GM13976 (cell line): Measurements from ENCODE around the gene EPHA10.
A peak's percentile ranks its signal among the peaks of the same experiment; 100 is the strongest.

Experiments used
- DNase-seq: peaks from one replicate; pipeline ENCODE4 v3.0.0; 2012; ENCODE audit warnings: low spot score
- CTCF ChIP-seq: IDR thresholded peaks from 2 replicates; pipeline ENCODE4 v1.5.1; 2012; ENCODE audit warnings: borderline replicate concordance, mild to moderate bottlenecking; ENCODE audit not compliant: insufficient read depth; ENCODE audit errors: extremely low read depth, missing control alignments, control extremely low read depth
- in situ Hi-C: fragments of 300-500 bp; cut with MboI; formaldehyde crosslinking; loops from one replicate; pipeline ENCODE4 v1.12.0; 2022; ENCODE audit warnings: low sequenced_read_pairs, mixed read lengths, inconsistent platforms; ENCODE audit not compliant: unreplicated experiment

The EPHA10 gene

GRCh38 chr1:37677808-37678207 lies 87.1 kb downstream of the EPHA10 start:
- in situ Hi-C loops: loop anchor here (10.0 kb wide), 1 partner anchor 73 kb away; no protein-coding TSS in a partner anchor
- TF ChIP-seq CTCF: no peak
- no peak for DNase-seq

GRCh38 chr1:37677143-37677439 lies 87.8 kb downstream of the EPHA10 start:
- no peak for DNase-seq
- TF ChIP-seq CTCF: no peak
- in situ Hi-C loops: loop anchor here (10.0 kb wide), 1 partner anchor 72 kb away; no protein-coding TSS in a partner anchor

GRCh38 chr1:37676281-37677142 lies 88.4 kb downstream of the EPHA10 start:
- in situ Hi-C loops: loop anchor here (10.0 kb wide), 1 partner anchor 72 kb away; no protein-coding TSS in a partner anchor
- DNase-seq: peak; percentile 64
- TF ChIP-seq CTCF: peak; percentile 23

- in situ Hi-C loops: loop anchor here (10.0 kb wide), 1 partner anchor 69 kb away; no protein-coding TSS in a partner anchor
- no peak for DNase-seq
- no peak for TF ChIP-seq CTCF
Observed at GRCh38 chr1:37673920-37674319, 91.0 kb downstream of the EPHA10 start.

- in situ Hi-C loops: loop anchor here (10.0 kb wide), 1 partner anchor 68 kb away; no protein-coding TSS in a partner anchor
- TF ChIP-seq CTCF: no peak
- DNase-seq: no peak
Observed at GRCh38 chr1:37672136-37672870, 92.6 kb downstream of the EPHA10 start.

GRCh38 chr1:37671261-37671660 lies 93.7 kb downstream of the EPHA10 start:
- TF ChIP-seq CTCF: no peak
- DNase-seq: no peak
- in situ Hi-C loops: loop anchor here (10.0 kb wide), 1 partner anchor 66 kb away; no protein-coding TSS in a partner anchor
